ENCODE results near the gene STAT5A. TPM values are rescaled to one million over a fixed set of nuclear protein-coding genes. Genes with fewer than 3 reads are reported as not detected.

Gene STAT5A
- total RNA-seq, 2 donors from 2014 or later, result 3.5 to 4.8 TPM

GRCh38 chr17:42279776-42280630, 8.3 kb upstream of the STAT5A start:
- peaks cover 6% of the 10 kb centered on the region for H3K27me3 Mint-ChIP-seq (ENCODE audit: insufficient read depth)
- H3K4me1 Mint-ChIP-seq, result peaks cover 4% of the 10 kb centered on the region
- Histone ChIP-seq H3K9me3 (ENCODE audit: control insufficient read depth, low read length) (no peaks in the 10 kb centered on the region), H3K36me3 (ENCODE audit: control insufficient read depth, insufficient read depth, low read length) (no peaks in the 10 kb centered on the region), H3K27me3 (ENCODE audit: control insufficient read depth, insufficient read depth, low read length, poor library complexity, severe bottlenecking) (no peaks in the 10 kb centered on the region), H3K4me1 (ENCODE audit: control insufficient read depth, insufficient read depth, low read length) (no peaks in the 10 kb centered on the region), H3K4me3 (ENCODE audit: low read length) (no peak overlapping the region), H3K9ac (ENCODE audit: extremely low read depth, low read length, poor library complexity, severe bottlenecking) (no peak overlapping the region), H3K27ac (ENCODE audit: low read depth, low read length) (no peak overlapping the region)
- H3K9me3 Mint-ChIP-seq, result no peaks in the 10 kb centered on the region
- 83 to 89% methylated on average over 2 to 4 of the region's 4 CpGs for WGBS, 2 experiments (ENCODE audit: insufficient coverage in 1 of 2, insufficient read length in 1 of 2)
- DNase-seq, result peak; percentile 31
- no peak overlapping the region for H3K27ac Mint-ChIP-seq
- no peak overlapping the region for H3K4me3 Mint-ChIP-seq
- no peak for TF ChIP-seq CTCF (conservative IDR thresholded peaks at IDR 0.05)
- H3K36me3 Mint-ChIP-seq (ENCODE audit: low read depth), result no peaks in the 10 kb centered on the region

GRCh38 chr17:42281571-42282096, 6.7 kb upstream of the STAT5A start:
- no peaks in the 10 kb centered on the region for H3K4me1 Mint-ChIP-seq
- H3K36me3 Mint-ChIP-seq (ENCODE audit: low read depth), result no peaks in the 10 kb centered on the region
- TF ChIP-seq CTCF (conservative IDR thresholded peaks at IDR 0.05), result no peak
- H3K4me3 ChIP-seq (ENCODE audit: low read length), result no peak overlapping the region
- peak; percentile 52 for DNase-seq
- 85 to 93% methylated on average over 4 to 7 of the region's 7 CpGs for WGBS, 2 experiments (ENCODE audit: insufficient coverage in 1 of 2, insufficient read length in 1 of 2)
- H3K27ac ChIP-seq (ENCODE audit: low read depth, low read length), result no peak overlapping the region
- H3K9me3 ChIP-seq (ENCODE audit: control insufficient read depth, low read length), result no peaks in the 10 kb centered on the region
- H3K27me3 Mint-ChIP-seq (ENCODE audit: insufficient read depth), result peaks cover 9% of the 10 kb centered on the region
- no peak overlapping the region for H3K9ac ChIP-seq (ENCODE audit: extremely low read depth, low read length, poor library complexity, severe bottlenecking)
- H3K4me3 Mint-ChIP-seq, result no peak overlapping the region
- H3K27me3 ChIP-seq (ENCODE audit: control insufficient read depth, insufficient read depth, low read length, poor library complexity, severe bottlenecking), result peaks cover 3% of the 10 kb centered on the region
- no peaks in the 10 kb centered on the region for H3K9me3 Mint-ChIP-seq
- H3K27ac Mint-ChIP-seq, result no peak overlapping the region
- no peaks in the 10 kb centered on the region for H3K36me3 ChIP-seq (ENCODE audit: control insufficient read depth, insufficient read depth, low read length)
- H3K4me1 ChIP-seq (ENCODE audit: control insufficient read depth, insufficient read depth, low read length), result no peaks in the 10 kb centered on the region

GRCh38 chr17:42282478-42283080, 5.7 kb upstream of the STAT5A start:
- Histone ChIP-seq H3K9ac (ENCODE audit: extremely low read depth, low read length, poor library complexity, severe bottlenecking) (no peak overlapping the region), H3K27ac (ENCODE audit: low read depth, low read length) (no peak overlapping the region), H3K9me3 (ENCODE audit: control insufficient read depth, low read length) (no peaks in the 10 kb centered on the region), H3K36me3 (ENCODE audit: control insufficient read depth, insufficient read depth, low read length) (no peaks in the 10 kb centered on the region), H3K27me3 (ENCODE audit: control insufficient read depth, insufficient read depth, low read length, poor library complexity, severe bottlenecking) (peaks cover 12% of the 10 kb centered on the region), H3K4me1 (ENCODE audit: control insufficient read depth, insufficient read depth, low read length) (no peaks in the 10 kb centered on the region), H3K4me3 (ENCODE audit: low read length) (no peak overlapping the region)
- H3K27ac Mint-ChIP-seq, result no peak overlapping the region
- TF ChIP-seq CTCF (conservative IDR thresholded peaks at IDR 0.05), result peak; percentile 62
- peaks cover 12% of the 10 kb centered on the region for H3K27me3 Mint-ChIP-seq (ENCODE audit: insufficient read depth)
- peak; percentile 85 for DNase-seq
- WGBS, 2 experiments (ENCODE audit: insufficient coverage in 1 of 2, insufficient read length in 1 of 2), result 90 to 100% methylated on average over 2 to 6 of the region's 6 CpGs
- no peaks in the 10 kb centered on the region for H3K36me3 Mint-ChIP-seq (ENCODE audit: low read depth)
- H3K4me1 Mint-ChIP-seq, result peaks cover under 1% of the 10 kb centered on the region
- no peak overlapping the region for H3K4me3 Mint-ChIP-seq
- no peaks in the 10 kb centered on the region for H3K9me3 Mint-ChIP-seq

Data from endodermal cell (in vitro differentiated cells).